Eye (tissue), 1 donor: ENCODE measurements around the gene MTMR6.

ENCODE experiments used
- DNase-seq: peaks from one replicate; pipeline ENCODE4 v3.0.0-alpha.2; 2015

The MTMR6 gene

GRCh38 chr13:25214491-25215252, 72.6 kb downstream of the MTMR6 start:
- no peak for DNase-seq

GRCh38 chr13:25213715-25214114, 73.6 kb downstream of the MTMR6 start:
- DNase-seq = no peak

DNA sequence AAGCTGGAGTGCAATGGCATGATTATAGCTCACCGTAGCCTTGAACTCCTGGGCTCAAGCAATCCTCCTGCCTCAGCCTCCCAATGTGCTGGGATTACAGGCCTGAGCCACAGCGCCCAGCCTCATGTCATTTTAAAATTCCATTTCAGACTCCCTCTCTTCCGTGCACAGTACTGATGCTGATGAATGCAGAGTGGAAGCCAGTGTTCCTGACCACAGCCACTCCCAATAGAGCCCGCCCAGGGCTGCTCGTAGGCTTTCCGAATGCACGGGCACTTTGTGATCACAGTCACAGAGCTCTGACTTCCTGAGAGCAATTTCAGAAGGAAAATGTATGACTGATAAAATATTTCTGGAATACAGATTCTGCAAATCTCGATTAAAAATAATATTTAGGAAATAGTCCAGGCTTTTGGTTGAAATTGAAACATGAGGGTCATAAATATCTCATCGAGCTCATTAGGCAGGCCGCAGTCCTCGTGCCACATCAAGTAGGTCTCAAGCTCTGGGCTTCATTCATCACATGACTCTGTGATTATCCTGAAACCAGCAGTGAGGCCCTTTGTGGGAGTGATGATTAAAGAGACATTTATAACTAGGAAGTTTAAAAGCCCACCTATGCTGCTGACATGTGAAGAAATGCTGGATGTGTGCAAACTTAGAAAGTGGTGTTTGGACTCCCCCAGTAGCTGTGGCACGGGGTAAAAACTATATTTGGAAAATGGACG, 76.3 kb downstream of the MTMR6 start:
- peak; percentile 45 for DNase-seq

- no peak for DNase-seq
Measured at GRCh38 chr13:25207291-25207810, 79.9 kb downstream of the MTMR6 start.

DNA sequence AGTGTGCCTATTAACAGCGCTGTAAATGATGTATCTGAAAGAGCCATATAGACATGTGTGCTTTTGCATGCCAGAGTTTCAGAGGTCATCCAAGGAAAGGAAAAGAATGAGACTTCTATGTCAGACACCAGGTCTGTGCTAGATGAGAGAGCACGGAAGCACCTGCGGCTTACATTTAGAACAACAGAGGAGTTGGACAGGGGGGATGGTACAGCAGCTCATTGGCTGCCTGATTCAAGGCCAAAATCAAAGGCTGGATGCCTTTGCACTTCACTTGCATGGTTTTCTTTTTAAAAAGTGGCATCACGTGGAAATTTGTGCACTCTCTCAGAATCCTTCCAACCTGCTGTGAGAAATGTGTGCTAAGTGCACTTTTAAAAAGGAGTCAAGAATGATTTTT, 82.4 kb downstream of the MTMR6 start:
- DNase-seq = no peak

DNA sequence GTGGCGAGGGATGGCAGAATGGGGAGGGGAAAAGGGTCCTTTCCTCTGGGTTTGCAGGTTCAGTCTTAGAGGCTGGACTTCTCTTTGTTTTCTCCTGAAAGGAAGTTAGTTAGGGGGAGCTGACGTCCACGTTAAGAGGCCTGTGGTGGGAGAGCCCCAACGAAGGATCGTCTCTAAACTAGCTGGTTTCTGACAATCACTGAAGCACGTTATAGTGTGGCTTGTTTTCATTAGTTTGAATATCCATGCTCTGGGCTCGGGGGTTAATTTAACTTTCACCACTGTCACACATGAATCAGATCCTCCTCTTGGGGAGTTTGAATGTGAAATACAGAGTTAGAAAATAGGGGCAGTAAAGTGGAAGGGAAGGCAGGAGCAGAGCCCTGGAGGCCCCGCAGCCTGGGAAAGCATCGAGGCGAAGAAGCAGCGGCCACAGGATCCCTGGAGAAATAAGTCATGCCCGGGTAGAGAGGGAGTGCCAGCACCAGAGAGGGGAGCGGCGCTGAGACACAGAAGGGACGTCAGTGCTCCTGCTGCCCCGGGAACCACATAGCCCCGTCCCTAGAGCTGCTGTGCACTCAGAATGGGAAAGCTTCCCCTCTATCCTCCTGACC, 84.1 kb downstream of the MTMR6 start:
- peak; percentile 77 for DNase-seq

- DNase-seq = no peak
Measured at GRCh38 chr13:25200783-25201182, 86.5 kb downstream of the MTMR6 start.

GRCh38 chr13:25198647-25199046, 88.6 kb downstream of the MTMR6 start:
- DNase-seq = no peak

- no peak for DNase-seq
Measured at GRCh38 chr13:25196971-25197370, 90.3 kb downstream of the MTMR6 start.
